ENCODE data around the gene CSH2. TPM values are rescaled to one million over a fixed set of nuclear protein-coding genes. Genes with fewer than 3 reads are reported as not detected.
"Not testable (repeated sequence)": the region's sequence is repeated elsewhere in the genome, so short reads cannot be mapped to it uniquely, and the experiment has no call there.

Gene CSH2
- polyA plus RNA-seq (2011; rRNA removed): not detected in 2 replicates
- not detected in 2 replicates for polyA minus RNA-seq (2011; rRNA and poly(A)+ RNA removed)

- POLR2A ChIA-PET; DNase-seq (ENCODE audit: low read depth); H3K4me3 ChIP-seq (ENCODE audit: low read depth, low read length); H3K36me3 ChIP-seq (ENCODE audit: control insufficient read depth, insufficient read depth, low read length): not testable (repeated sequence)
- CTCF ChIA-PET: interaction anchor here (1.5 to 8.5 kb wide), 2 partner anchors 9 to 16 kb away, joined by 3 to 72 read pairs; no protein-coding TSS in a partner anchor
- H3K27me3 ChIP-seq (ENCODE audit: control insufficient read depth, insufficient read depth, low read length): peaks cover 11% of the 10 kb centered on the region
Observed at GRCh38 chr17:63873577-63873976, at the start of gene CSH2. TSS of gene CSH2 (minus strand) at chr17:63873677. CDS start at chr17:63873614, 63 bp downstream.

- not testable (repeated sequence) for H3K27me3 ChIP-seq (ENCODE audit: control insufficient read depth, insufficient read depth, low read length); DNase-seq (ENCODE audit: low read depth); H3K36me3 ChIP-seq (ENCODE audit: control insufficient read depth, insufficient read depth, low read length); H3K4me3 ChIP-seq (ENCODE audit: low read depth, low read length)
- ChIA-PET CTCF (interaction anchor here (0.7 to 5.1 kb wide), 4 partner anchors 9 to 11 kb away, joined by 3 to 84 read pairs (median 3); partner anchors contain the start of genes CD79B and CSHL1), POLR2A (interaction anchor here (0.6 kb wide), 1 partner anchor 175 kb away, joined by 3 read pairs; no protein-coding TSS in a partner anchor)
Observed at GRCh38 chr17:63922402-63922801, 48.9 kb upstream of the CSH2 start.

GRCh38 chr17:63920779-63921178 lies 47.3 kb upstream of the CSH2 start:
- H3K36me3 ChIP-seq (ENCODE audit: control insufficient read depth, insufficient read depth, low read length): not testable (repeated sequence)

GRCh38 chr17:63920050-63920449 lies 46.6 kb upstream of the CSH2 start:
- POLR2A ChIA-PET; H3K27me3 ChIP-seq (ENCODE audit: control insufficient read depth, insufficient read depth, low read length); H3K4me3 ChIP-seq (ENCODE audit: low read depth, low read length); H3K36me3 ChIP-seq (ENCODE audit: control insufficient read depth, insufficient read depth, low read length); DNase-seq (ENCODE audit: low read depth): not testable (repeated sequence)
- CTCF ChIA-PET: interaction anchor here (0.7 to 7.5 kb wide), 38 partner anchors 9 to 228 kb away, joined by 3 to 139 read pairs (median 6); partner anchors contain the start of genes CD79B, CSHL1, ERN1 and ICAM2

More at GRCh38 chr17:63920779-63921178, 47.3 kb upstream of the CSH2 start:
- CTCF ChIA-PET: interaction anchor here (1.2 to 7.5 kb wide), 7 partner anchors 10 to 213 kb away, joined by 4 to 139 read pairs (median 50); partner anchors contain the start of genes CD79B and CSHL1
- H3K27me3 ChIP-seq (ENCODE audit: control insufficient read depth, insufficient read depth, low read length); H3K4me3 ChIP-seq (ENCODE audit: low read depth, low read length); POLR2A ChIA-PET; DNase-seq (ENCODE audit: low read depth): not testable (repeated sequence)

- no peak for DNase-seq (ENCODE audit: low read depth)
- H3K27me3 ChIP-seq (ENCODE audit: control insufficient read depth, insufficient read depth, low read length): peaks cover 4% of the 10 kb centered on the region; the same call in 1 of the 2 replicates
- peak; percentile 92 for TF ChIP-seq CTCF (IDR thresholded peaks at IDR 0.05; ENCODE audit: insufficient read depth, low read depth, low read length)
- CTCF ChIA-PET: interaction anchor here (0.6 to 7.5 kb wide), 42 partner anchors 8 to 229 kb away, joined by 3 to 139 read pairs (median 5); partner anchors contain the start of genes CD79B, CSHL1, ERN1 and ICAM2
- POLR2A ChIA-PET: no interaction called here
- H3K36me3 ChIP-seq (ENCODE audit: control insufficient read depth, insufficient read depth, low read length): no peaks in the 10 kb centered on the region
- no peak overlapping the region for H3K4me3 ChIP-seq (ENCODE audit: low read depth, low read length)
Observed at GRCh38 chr17:63919311-63919723, 45.8 kb upstream of the CSH2 start.

GRCh38 chr17:63918789-63919305 lies 45.4 kb upstream of the CSH2 start, which contains the start of gene GH1:
TSS of gene GH1 (minus strand) at chr17:63918839. CDS start at chr17:63918776, 63 bp downstream.
- H3K4me3 ChIP-seq (ENCODE audit: low read depth, low read length); H3K36me3 ChIP-seq (ENCODE audit: control insufficient read depth, insufficient read depth, low read length); H3K27me3 ChIP-seq (ENCODE audit: control insufficient read depth, insufficient read depth, low read length); DNase-seq (ENCODE audit: low read depth); POLR2A ChIA-PET: not testable (repeated sequence)
- CTCF ChIA-PET: interaction anchor here (0.7 to 7.5 kb wide), 37 partner anchors 8 to 229 kb away, joined by 3 to 139 read pairs (median 6); partner anchors contain the start of genes CD79B, CSHL1, ERN1 and ICAM2

GRCh38 chr17:63918305-63918704 lies 44.8 kb upstream of the CSH2 start:
- no peak for DNase-seq (ENCODE audit: low read depth)
- 0 out of 2 replicates have a peak, but pooled peaks have one; percentile 16 for TF ChIP-seq CTCF (IDR thresholded peaks at IDR 0.05; ENCODE audit: insufficient read depth, low read depth, low read length)
- ChIA-PET CTCF (interaction anchor here (0.6 to 7.5 kb wide), 23 partner anchors 13 to 908 kb away, joined by 3 to 139 read pairs (median 16); partner anchors contain the start of genes CD79B, ERN1, ICAM2 and PRR29), POLR2A (no interaction called here)
- no peaks in the 10 kb centered on the region for H3K36me3 ChIP-seq (ENCODE audit: control insufficient read depth, insufficient read depth, low read length)
- H3K27me3 ChIP-seq (ENCODE audit: control insufficient read depth, insufficient read depth, low read length): peaks cover 5% of the 10 kb centered on the region
- no peak overlapping the region for H3K4me3 ChIP-seq (ENCODE audit: low read depth, low read length)
